ENCODE data around the gene MRPL42.
A peak's percentile ranks its signal among the peaks of the same experiment; 100 is the strongest.
"Not testable (repeated sequence)": the region's sequence is repeated elsewhere in the genome, so short reads cannot be mapped to it uniquely, and the experiment has no call there.

MRPL42 gene

GRCh38 chr12:93467351-93468007 lies at the start of gene MRPL42:
MRPL42 (plus strand) TSS chr12:93467514; CDS start chr12:93469286, 1,772 bp downstream.
- peak; percentile 80 to 95 (median 85) for DNase-seq (ENCODE audit: low read depth in 2 of 3, low spot score in 2 of 3)

GRCh38 chr12:93417967-93418480 lies 49.3 kb upstream of the MRPL42 start:
- DNase-seq (ENCODE audit: low read depth in 2 of 3, low spot score in 2 of 3): no peak

- DNase-seq (ENCODE audit: low read depth in 2 of 3, low spot score in 2 of 3): no peak
Measured at GRCh38 chr12:93419388-93420034, 47.8 kb upstream of the MRPL42 start.

- no peak for DNase-seq (ENCODE audit: low read depth in 2 of 3, low spot score in 2 of 3)
Measured at GRCh38 chr12:93422050-93422449, 45.3 kb upstream of the MRPL42 start.

GRCh38 chr12:93425736-93426411 lies 41.4 kb upstream of the MRPL42 start:
- DNase-seq (ENCODE audit: low read depth in 2 of 3, low spot score in 2 of 3): no peak

- no peak for DNase-seq (ENCODE audit: low read depth in 2 of 3, low spot score in 2 of 3)
Measured at GRCh38 chr12:93426412-93426805, 40.9 kb upstream of the MRPL42 start.

- DNase-seq (ENCODE audit: low read depth in 2 of 3, low spot score in 2 of 3): no peak
Measured at GRCh38 chr12:93427779-93428564, 39.3 kb upstream of the MRPL42 start.

GRCh38 chr12:93429448-93429847 lies 37.9 kb upstream of the MRPL42 start:
- no peak for DNase-seq (ENCODE audit: low read depth in 2 of 3, low spot score in 2 of 3)

GRCh38 chr12:93429852-93430251 lies 37.5 kb upstream of the MRPL42 start:
- DNase-seq (ENCODE audit: low read depth in 2 of 3, low spot score in 2 of 3): no peak

GRCh38 chr12:93430280-93430679 lies 37.0 kb upstream of the MRPL42 start:
- no peak for DNase-seq (ENCODE audit: low read depth in 2 of 3, low spot score in 2 of 3)

GRCh38 chr12:93432031-93432430 lies 35.3 kb upstream of the MRPL42 start:
- DNase-seq (ENCODE audit: low read depth in 2 of 3, low spot score in 2 of 3): not testable (repeated sequence)

GRCh38 chr12:93434256-93434865 lies 33.0 kb upstream of the MRPL42 start:
- DNase-seq (ENCODE audit: low read depth in 2 of 3, low spot score in 2 of 3): no peak

- DNase-seq (ENCODE audit: low read depth in 2 of 3, low spot score in 2 of 3): no peak
Measured at GRCh38 chr12:93438266-93439050, 28.9 kb upstream of the MRPL42 start.

- no peak for DNase-seq (ENCODE audit: low read depth in 2 of 3, low spot score in 2 of 3)
Measured at GRCh38 chr12:93440043-93440835, 27.1 kb upstream of the MRPL42 start.

GRCh38 chr12:93441081-93441616 lies 26.2 kb upstream of the MRPL42 start:
- peak in 2 of 3 experiments; percentile 22 for DNase-seq (ENCODE audit: low read depth in 2 of 3, low spot score in 2 of 3)

GRCh38 chr12:93441617-93442410 lies 25.5 kb upstream of the MRPL42 start, which contains the start of gene UBE2N:
UBE2N (minus strand) TSS chr12:93441947; CDS start chr12:93441884, 63 bp downstream.
- DNase-seq (ENCODE audit: low read depth in 2 of 3, low spot score in 2 of 3): peak; percentile 86 to 96 (median 88)

- no peak for DNase-seq (ENCODE audit: low read depth in 2 of 3, low spot score in 2 of 3)
Measured at GRCh38 chr12:93442411-93443340, 24.6 kb upstream of the MRPL42 start.

All from activated CD8-positive, alpha-beta memory T cell treated with anti-CD3 and anti-CD28 coated beads for 48 hours (primary cell).